Measurements from ENCODE around the gene RRAS. TPM values are rescaled to one million over a fixed set of nuclear protein-coding genes. Genes with fewer than 3 reads are reported as not detected.

The RRAS gene
- total RNA-seq, 4 donors from 2014 or later: 31.8 to 97.6 (median 58.2) TPM

- H3K36me3 ChIP-seq: peaks cover 0 to 45% (median 14%) of the 10 kb centered on the region in 4 donors
- TF ChIP-seq POLR2A (IDR thresholded peaks at IDR 0.05) (no peak), EP300 (IDR thresholded peaks at IDR 0.05; ENCODE audit: low read depth) (no peak), CTCF (IDR thresholded peaks at IDR 0.05) (no peak), POLR2AphosphoS5 (IDR thresholded peaks at IDR 0.05) (no peak)
- intact Hi-C loops (cut with DNase I; ENCODE audit: low total_unique reads) (no loop called here), in situ Hi-C loops (cut with MboI; ENCODE audit: low pct_ligation_motif_present in 1 of 4, low pct_unique_long_range_greater_than_20kb in 1 of 4, low sequenced_read_pairs in 3 of 4) (no loop called here)
- H3K4me3 ChIP-seq: no peak overlapping the region
- no peak for DNase-seq
- no peak overlapping the region for H3K27ac ChIP-seq
- 62 to 75% methylated on average over 4 of the region's 4 CpGs for WGBS, 2 donors (ENCODE audit: low coverage in 1 of 2)
- H3K4me1 ChIP-seq: no peaks in the 10 kb centered on the region
- H3K9me3 ChIP-seq: no peaks in the 10 kb centered on the region
- no peaks in the 10 kb centered on the region for H3K27me3 ChIP-seq
These were observed 26.6 kb downstream of the RRAS start for GRCh38 chr19:49613374-49613773.

- 96% methylated on average over 12 of the region's 12 CpGs; no CpG with 5 or more reads in 1 of the 2 donors for WGBS, 2 donors (ENCODE audit: low coverage in 1 of 2)
- H3K4me3 ChIP-seq: no peak overlapping the region
- H3K27ac ChIP-seq: no peak overlapping the region
- DNase-seq: no peak
- no peak for TF ChIP-seq EP300 (IDR thresholded peaks at IDR 0.05; ENCODE audit: low read depth)
- TF ChIP-seq POLR2A (IDR thresholded peaks at IDR 0.05): no peak
- no peak for TF ChIP-seq CTCF (IDR thresholded peaks at IDR 0.05)
- no peak for TF ChIP-seq POLR2AphosphoS5 (IDR thresholded peaks at IDR 0.05)
- H3K36me3 ChIP-seq: peaks cover 0 to 34% (median 4%) of the 10 kb centered on the region in 4 donors
- no peaks in the 10 kb centered on the region for H3K27me3 ChIP-seq
- intact Hi-C loops (cut with DNase I; ENCODE audit: low total_unique reads): no loop called here
- no peaks in the 10 kb centered on the region for H3K4me1 ChIP-seq
- in situ Hi-C loops (cut with MboI; ENCODE audit: low pct_ligation_motif_present in 1 of 4, low pct_unique_long_range_greater_than_20kb in 1 of 4, low sequenced_read_pairs in 3 of 4): no loop called here
- no peaks in the 10 kb centered on the region for H3K9me3 ChIP-seq
These were observed 30.3 kb downstream of the RRAS start for GRCh38 chr19:49609499-49610092.

GRCh38 chr19:49605605-49606004 is 34.3 kb downstream of the RRAS start:
- DNase-seq: no peak
- H3K4me3 ChIP-seq: no peak overlapping the region
- H3K9me3 ChIP-seq: no peaks in the 10 kb centered on the region
- intact Hi-C loops (cut with DNase I; ENCODE audit: low total_unique reads) (no loop called here), in situ Hi-C loops (cut with MboI; ENCODE audit: low pct_ligation_motif_present in 1 of 4, low pct_unique_long_range_greater_than_20kb in 1 of 4, low sequenced_read_pairs in 3 of 4) (no loop called here)
- H3K36me3 ChIP-seq: peaks cover 0 to 48% (median 14%) of the 10 kb centered on the region in 4 donors
- 85 to 100% methylated on average over 1 to 7 of the region's 7 CpGs for WGBS, 2 donors (ENCODE audit: low coverage in 1 of 2)
- H3K4me1 ChIP-seq: no peaks in the 10 kb centered on the region
- no peaks in the 10 kb centered on the region for H3K27me3 ChIP-seq
- no peak overlapping the region for H3K27ac ChIP-seq
- TF ChIP-seq EP300 (IDR thresholded peaks at IDR 0.05; ENCODE audit: low read depth) (no peak), POLR2A (IDR thresholded peaks at IDR 0.05) (no peak)

GRCh38 chr19:49602806-49603205 is 37.1 kb downstream of the RRAS start:
- no peak for DNase-seq
- no peaks in the 10 kb centered on the region for H3K27me3 ChIP-seq
- H3K4me3 ChIP-seq: no peak overlapping the region
- in situ Hi-C loops (cut with MboI; ENCODE audit: low pct_ligation_motif_present in 1 of 4, low pct_unique_long_range_greater_than_20kb in 1 of 4, low sequenced_read_pairs in 3 of 4): no loop called here
- no peak overlapping the region for H3K27ac ChIP-seq
- intact Hi-C loops (cut with DNase I; ENCODE audit: low total_unique reads): no loop called here
- H3K9me3 ChIP-seq: no peaks in the 10 kb centered on the region
- no peaks in the 10 kb centered on the region for H3K4me1 ChIP-seq
- H3K36me3 ChIP-seq: peaks cover 0 to 38% (median 15%) of the 10 kb centered on the region in 4 donors
- TF ChIP-seq POLR2AphosphoS5 (IDR thresholded peaks at IDR 0.05) (no peak), EP300 (IDR thresholded peaks at IDR 0.05; ENCODE audit: low read depth) (no peak), CTCF (IDR thresholded peaks at IDR 0.05) (no peak), POLR2A (IDR thresholded peaks at IDR 0.05) (no peak)
- 95% methylated on average over 2 of the region's 2 CpGs for WGBS, 2 donors (ENCODE audit: low coverage in 1 of 2)
